ENCODE measurements around the gene TMEM40.

GRCh38 chr3:12748477-12748876 lies 10.6 kb downstream of the TMEM40 start:
- TF ChIP-seq CTCF (IDR thresholded peaks at IDR 0.05; ENCODE audit: low read depth, low read length, poor library complexity, severe bottlenecking) (no peak), EZH2phosphoT487 (IDR thresholded peaks at IDR 0.05; ENCODE audit: borderline replicate concordance, low read length) (no peak)

Measured in DOHH2 (cell line).